HG03280 (cell line): ENCODE measurements around the gene NKX1-2.

ENCODE experiments used
- ATAC-seq: cut with Tn5 transposase; IDR thresholded peaks from one replicate; pipeline ENCODE4 v1.9.1; 2021; ENCODE audit warnings: mild to moderate bottlenecking, moderate library complexity; ENCODE audit not compliant: unreplicated experiment

Gene NKX1-2

DNA sequence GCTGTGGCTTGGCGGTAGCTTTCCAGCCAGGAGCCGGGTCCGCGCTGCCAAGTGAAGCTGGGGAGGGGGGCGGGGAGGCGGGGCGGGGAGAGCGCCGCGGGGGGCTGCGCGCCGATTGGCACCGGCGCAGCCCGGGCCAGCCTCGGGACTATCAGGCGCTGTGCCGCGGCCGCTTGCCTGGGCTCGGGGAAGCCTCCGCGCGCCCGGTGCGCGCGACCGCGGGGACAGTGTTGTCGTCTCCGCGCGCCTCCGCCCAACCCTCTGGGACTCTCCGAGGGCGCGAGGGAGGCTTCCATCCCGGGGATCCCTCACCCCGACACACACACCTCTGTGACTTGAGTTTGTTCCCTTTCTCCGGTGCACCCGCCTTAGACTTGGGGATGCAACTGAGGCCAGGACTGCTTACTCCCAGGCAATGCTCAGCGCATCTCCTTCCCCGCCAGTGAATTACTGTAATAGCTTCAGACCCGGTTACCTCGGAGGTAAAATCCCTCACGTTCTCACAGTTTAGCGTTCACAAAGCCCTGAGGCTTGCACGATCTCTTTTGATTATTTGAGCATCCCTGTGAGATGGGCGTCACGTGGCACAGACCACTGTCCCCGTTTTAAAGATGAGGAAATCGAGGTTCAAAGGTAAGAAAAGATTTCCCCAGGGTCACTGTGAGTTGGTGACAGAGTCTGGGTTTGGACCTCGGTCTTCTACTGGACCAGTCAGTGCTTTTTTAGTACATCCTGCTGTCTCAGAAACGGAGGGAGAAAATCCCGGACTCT lies at the start of gene NKX1-2:
NKX1-2 (minus strand) TSS at position 24 of the 771 bp plus-strand sequence. CDS start 92 bp downstream, outside the sequence.
- ATAC-seq = no peak

DNA sequence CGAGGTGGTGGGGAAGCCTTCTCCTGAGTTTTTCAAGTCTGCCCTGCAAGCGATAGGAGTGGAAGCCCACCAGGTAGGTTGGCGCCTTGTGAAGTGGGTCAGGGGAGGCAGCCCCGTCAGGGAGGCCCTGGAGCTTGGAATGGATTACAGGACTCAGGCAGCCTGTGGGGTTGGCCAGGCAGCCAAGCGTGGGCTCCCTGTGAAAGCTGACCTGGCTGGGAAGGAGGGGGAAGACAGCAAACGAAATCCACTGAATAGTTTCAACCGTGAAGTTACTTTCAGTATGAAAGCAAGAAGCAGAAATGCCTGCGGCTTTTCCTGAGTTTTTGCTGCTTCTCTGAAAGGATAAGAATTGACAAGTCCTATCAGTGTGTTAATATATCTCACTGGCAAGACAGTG lies 48.2 kb upstream of the NKX1-2 start:
- no peak for ATAC-seq

DNA sequence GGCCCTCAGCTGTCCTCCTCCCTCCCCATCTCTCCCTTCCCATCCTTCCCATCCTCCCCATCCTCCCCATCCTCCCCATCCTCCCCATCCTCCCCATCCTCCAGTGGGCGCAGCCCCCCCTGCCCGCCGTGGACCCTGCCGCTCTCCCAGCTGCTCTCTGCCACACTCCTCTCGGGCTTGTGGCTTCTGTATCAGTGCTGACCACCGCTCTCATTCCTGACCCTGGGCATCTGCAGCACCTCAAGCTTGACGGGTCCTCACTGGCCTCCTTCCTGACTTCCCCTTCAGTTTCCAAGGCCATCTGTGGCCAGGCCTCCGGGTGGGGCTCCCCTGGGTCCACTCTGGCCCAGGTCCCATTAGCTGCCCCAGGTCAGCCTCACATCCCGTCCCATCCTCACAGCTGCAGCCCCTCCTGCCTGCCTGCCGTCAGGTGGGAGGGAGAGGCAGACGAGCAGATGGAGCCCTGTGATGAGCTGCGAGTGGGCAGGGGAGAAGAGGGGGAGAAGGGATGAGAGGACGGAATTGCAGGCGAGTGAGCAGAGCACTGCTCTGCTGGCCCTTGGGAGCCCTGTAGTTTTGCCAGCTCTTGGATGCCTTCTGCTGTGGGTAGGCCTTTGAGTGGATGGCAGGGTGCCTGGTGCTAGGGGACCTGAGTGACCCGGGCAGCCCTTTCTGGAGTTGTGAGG lies 47.5 kb upstream of the NKX1-2 start:
- no peak for ATAC-seq

DNA sequence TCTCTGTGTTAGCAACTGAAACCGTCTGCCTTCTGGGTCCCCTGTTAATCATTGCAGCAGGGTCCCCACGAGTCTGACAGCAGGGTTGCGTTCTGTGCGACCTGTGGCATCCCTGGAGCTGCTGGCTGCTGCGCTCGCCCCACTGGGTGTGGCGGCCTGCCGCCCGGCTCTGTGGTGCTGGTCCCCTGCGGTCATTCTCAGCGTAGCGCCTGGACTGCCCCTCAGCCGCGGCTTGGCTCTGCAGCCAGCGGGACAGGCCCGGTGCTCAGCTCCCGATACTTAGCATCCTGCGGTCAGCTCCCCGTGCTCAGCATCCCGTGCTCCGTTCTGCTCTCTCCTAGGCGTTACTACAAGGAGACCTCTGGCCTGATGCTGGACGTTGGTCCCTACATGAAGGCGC lies 46.8 kb upstream of the NKX1-2 start:
- no peak for ATAC-seq

DNA sequence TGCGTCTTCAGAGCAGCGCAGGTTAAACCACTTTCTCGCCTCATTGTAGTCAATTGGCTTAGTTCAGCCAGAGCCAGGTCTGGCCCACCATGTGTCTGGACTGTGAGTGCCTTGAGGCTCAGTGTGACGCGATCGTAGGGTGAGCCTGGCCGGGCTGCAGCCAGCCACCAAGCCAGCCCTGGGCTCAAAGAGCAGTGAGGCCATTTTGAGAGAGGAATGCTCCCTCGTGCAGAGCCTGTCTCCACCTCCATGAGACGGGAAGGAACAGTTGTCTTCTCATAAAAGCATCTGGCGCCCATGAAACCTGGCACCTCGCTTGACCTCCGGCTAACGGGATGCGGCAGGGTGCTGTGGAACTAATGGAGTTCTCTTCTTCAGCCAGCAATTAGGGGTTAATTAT lies 46.3 kb upstream of the NKX1-2 start:
- no peak for ATAC-seq

DNA sequence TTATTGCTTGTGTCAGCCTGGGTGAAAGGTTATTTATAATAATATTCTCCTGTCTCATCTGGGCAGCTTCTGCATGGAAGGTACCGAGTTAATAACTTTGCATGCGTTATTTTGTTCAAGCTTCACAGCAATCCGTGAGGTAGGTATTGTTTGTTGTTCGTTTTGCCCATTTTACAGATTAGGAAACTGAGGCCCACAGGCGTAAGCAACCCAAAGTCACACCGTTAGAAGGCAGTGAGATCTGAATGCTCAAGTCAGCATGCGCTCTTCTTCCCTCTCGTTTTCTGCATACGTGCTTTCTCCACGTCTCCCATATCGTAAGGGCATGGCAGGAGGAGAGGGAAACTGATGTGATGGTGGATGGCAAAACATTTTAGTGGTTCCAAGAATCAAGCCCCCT lies 45.9 kb upstream of the NKX1-2 start:
- no peak for ATAC-seq

DNA sequence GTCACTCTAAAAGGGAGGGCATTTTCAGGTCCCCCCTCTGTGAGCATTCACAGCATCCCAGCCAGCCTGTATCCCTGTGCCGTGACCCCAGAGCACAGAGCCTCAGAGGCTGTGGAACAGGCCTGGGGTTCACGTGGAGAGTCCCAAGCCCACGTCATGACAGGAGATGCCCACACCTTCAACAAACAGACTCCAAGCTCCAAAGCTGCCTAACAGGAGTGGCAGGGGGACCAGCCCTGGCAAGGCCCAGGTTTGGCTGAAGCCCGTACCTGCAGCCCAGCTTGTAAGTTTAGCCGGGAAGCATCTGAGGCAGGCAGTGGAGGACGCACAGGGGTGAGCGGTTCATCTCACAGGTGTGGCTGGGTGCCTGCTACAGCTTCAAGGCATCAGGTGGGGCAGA lies 45.3 kb upstream of the NKX1-2 start:
- ATAC-seq = no peak

DNA sequence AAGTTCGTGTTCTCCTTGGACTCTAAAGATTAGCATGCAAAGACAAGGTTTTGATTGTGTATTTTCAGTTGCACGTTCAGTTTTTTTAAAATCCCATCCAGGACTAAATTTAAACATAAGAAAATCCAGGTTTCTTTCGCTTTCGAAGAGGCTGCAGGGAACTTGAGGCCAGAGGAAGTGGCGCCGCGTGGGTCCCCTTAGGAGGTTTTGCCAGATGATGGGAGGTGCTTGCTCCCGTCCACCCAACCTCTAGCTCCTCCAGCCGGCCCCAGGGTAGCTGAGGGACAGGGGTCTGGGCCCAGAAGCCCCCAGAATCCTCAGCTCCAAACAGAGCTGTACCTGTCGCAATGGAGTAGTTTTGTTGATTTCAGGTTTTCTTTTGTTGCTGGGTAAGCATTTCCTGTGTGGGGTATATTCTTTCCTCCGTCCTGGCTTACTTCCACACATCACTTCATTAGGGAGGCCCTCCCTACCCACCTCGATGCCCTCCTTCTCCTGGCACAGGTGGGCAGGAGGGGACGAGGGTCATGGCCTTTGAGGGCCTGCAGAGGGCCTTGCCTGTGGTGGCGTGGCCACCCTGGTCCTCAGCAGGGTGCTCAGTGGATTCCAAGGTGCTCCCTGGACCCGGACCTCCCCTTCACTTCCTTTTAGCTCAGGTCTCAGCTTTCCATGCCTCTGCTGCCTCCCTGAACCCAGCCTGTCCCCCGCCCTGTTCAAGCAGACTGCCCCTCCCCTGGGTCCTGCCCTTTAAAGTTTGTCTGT lies 44.4 kb upstream of the NKX1-2 start:
- ATAC-seq = no peak

DNA sequence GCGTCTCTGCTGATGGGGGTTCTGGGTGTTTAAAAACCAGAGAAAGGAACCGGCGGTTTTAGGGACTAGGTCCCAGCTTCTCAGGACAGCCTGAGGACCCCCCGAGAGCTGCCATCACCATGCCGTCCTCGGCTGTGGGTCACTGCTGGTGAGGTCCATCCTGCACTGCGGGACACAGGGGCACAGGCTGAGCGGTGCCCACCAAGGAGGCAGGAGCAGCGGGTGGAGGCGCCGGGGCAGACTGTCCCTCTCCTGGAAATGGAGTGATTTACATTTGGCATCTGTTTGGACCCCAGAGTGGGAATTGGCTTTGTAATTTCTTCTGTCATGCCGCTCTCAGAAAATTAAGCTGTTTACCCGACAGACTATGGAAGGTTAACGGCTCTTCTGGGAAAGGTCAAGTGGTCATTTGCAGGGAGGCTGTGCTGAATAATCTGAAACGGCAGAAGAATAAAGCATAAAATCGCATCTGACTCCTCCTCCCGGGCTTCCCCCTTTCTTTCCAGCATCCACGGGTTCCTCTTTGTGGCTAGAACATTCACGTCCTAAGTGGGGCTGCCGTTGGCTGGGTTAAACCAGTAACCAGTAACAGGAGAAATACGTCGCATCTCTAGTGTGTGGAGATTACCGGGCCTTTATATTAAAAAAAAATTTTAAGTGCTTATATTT lies 43.5 kb upstream of the NKX1-2 start:
- no peak for ATAC-seq

DNA sequence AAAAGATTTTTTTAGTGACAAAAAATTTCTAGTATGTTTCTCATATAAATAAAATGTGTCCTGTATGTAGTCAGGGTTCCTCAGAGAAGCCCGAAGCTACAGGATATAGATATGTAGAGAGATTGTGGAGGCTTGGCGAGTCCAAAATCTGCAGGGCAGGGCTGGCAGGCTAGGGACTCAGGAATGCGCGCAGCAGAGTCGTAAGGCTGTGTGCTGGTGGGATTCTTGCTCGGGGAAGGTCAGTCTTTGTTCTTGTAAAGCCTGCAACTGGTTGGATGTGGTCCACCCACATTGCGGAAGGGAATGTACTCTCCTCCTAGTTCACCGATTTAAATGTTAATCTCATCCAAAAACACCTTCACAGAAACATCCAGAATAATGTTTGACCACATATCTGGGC lies 42.4 kb upstream of the NKX1-2 start:
- no peak for ATAC-seq

DNA sequence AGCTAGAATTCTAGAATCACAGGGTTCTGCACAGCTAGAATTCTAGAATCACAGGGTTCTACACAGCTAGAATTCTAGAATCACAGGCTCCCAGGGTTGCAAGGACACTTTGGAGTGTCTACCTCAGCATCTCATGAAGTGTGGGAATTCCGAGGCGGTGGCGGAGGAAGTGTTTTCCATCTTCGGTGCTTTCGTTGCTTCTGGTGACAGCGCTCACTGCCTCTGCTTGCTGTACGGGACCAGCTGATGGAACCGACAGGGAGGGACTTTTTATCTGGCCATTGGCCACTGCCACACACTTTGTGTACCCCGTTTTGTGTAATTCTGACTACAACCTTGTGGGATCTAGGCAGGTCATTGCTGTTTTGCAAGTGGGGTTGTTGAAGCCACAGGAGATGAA lies 41.3 kb upstream of the NKX1-2 start:
- ATAC-seq = no peak

DNA sequence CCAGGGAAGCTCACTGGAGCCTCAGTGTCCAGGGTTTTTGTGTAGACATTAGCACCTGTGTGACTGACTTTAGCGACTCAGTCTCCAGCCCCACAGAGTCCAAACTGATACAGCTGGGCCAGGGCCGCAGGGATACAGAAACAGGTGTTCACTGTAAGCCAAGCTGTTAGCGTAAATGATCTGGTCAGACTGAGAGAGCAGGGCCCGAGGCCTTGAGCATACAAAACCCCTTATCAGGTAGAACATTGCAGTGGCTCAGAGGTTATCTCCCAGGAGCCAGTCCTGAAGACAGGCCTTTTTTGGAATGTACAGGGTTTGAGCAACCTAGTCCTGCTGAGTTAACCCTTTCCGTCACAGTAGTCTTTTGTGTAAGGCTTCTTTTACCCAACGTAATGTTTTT lies 36.8 kb upstream of the NKX1-2 start:
- no peak for ATAC-seq

DNA sequence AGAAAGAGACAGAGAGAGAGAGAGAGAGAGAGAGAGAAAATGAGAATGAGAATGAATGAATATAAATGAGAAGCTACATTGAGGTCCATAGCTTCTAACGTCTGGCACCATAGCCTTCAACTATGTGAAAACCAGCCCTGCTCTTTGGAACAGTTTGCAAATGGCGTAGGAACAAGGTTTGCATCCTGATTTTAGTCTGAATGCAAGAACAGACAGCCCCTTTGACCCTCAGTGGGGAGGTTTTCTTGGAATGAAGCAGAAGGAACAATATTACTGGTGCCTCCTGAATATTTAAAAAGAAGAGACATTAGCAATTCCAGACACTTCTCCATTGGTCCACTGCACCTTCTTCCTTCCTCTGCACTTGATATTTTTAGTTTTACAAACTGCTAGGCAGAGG lies 34.8 kb upstream of the NKX1-2 start:
- ATAC-seq = no peak

DNA sequence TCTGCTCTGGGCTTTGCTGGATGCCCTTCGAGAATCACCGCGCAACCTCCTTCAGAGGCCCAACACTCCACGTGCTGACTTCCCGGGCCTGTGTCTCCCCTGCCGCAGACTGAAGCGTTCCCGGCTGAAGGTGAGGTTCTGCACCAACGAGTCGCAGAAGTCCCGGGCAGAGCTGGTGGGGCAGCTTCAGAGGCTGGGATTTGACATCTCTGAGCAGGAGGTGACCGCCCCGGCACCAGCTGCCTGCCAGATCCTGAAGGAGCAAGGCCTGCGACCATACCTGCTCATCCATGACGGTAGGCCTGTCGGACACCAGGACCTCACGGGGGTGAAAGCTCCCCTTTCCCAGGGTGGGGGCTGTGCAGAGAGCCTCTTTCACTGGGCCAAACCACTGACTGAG lies 34.2 kb upstream of the NKX1-2 start:
- ATAC-seq = no peak

DNA sequence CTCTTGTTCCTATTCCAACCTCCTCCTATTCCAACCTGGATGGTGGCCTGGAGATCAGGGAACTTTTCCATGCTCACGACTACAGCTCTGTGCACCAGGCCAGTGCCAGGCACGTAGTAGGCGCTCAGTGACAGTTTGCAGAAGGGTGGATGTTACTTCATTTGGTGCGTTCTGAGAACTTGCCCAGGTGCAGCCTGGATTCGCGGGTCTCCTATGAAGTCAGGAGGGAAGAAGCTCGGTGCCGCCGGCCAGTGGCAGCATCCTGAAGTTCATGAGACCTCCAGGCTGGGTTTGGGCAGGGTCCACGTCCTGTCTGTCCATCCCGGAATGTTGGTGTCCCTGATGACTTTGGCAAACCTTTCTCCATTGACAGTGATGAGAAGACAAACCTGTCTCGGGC lies 33.0 kb upstream of the NKX1-2 start:
- ATAC-seq = no peak

DNA sequence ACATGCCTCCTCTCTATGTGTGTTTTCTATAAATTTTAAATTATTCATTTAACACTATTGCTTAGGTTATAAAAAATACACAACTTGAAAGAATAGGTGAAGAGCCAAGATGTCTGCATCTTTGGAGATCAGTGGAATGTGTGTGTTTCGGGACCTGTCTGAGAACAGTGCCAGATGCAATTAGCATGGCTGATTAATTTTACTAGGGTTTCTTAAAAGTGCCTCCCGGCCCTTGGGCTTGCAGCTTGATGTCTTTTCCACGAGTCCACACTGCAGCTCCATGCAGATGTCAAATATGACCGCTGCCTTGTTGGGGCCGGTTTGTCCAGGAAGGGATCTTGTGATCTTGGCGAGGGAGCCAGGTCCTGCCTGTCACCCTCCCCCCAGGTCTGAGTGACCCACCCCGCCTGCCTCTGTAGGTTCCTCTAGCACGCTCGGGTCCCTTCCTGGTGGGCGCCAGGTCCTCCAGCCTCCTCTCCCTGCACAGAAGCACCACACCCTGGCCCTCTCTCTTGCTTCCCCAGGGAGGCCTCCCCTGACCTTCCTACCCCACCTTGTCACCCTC lies 32.5 kb upstream of the NKX1-2 start:
- ATAC-seq = no peak

DNA sequence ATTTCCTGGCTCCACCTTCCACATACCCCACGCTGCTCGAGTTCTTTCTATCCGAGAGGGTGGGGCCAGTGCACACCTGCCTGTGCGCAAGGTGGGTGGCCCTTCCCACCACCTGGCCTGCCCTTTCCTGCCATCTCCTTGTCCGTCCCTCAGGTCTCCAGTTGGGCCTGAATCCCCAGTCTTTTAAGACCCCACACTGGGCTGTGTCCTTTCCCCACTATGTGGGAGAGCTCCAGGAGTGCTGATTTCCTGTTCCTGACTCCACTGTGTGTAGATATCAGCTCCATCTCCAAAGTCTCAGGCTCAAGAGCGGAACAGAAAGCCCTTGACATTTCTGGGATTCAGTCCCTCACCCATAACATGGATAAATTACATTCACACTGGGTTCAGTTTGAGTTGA lies 31.9 kb upstream of the NKX1-2 start:
- no peak for ATAC-seq

DNA sequence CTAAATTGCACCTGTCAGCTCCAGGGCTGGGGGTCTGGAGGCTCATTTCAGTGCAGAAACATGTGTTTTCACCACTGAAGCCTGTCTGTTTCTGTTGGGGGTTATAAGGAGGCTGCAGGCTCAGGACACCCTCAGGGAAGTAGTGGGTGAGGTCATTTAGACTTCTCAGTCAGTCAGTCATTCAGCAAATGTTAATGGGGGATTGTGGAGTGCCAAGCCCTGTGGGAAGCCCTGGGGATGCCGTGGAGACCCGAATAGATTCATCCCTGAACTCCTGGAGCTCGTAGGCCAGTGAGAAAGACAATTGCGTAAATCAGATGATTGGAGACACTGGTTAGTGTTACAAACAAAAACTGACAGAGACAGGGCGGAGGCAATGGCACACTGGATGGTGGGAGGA lies 31.0 kb upstream of the NKX1-2 start:
- ATAC-seq = no peak

DNA sequence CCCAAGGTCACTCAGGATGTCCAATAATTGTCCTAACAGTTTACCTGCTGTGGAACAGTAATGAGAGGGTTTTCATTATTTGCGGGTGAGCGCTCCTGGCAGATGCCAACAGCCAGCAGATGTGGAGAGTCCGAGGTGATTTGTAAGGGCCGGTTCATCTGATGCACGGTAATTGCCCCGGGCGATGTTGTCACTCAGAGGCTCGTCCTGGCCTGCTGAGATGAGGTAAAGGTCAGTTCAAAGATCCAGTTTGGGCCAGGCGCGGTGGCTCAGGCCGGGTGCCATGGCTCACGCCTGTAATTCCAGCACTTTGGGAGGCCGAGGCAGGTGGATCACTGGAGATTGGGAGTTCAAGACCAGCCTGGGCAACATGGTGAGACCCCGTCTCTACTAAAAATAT lies 28.7 kb upstream of the NKX1-2 start:
- ATAC-seq = no peak

DNA sequence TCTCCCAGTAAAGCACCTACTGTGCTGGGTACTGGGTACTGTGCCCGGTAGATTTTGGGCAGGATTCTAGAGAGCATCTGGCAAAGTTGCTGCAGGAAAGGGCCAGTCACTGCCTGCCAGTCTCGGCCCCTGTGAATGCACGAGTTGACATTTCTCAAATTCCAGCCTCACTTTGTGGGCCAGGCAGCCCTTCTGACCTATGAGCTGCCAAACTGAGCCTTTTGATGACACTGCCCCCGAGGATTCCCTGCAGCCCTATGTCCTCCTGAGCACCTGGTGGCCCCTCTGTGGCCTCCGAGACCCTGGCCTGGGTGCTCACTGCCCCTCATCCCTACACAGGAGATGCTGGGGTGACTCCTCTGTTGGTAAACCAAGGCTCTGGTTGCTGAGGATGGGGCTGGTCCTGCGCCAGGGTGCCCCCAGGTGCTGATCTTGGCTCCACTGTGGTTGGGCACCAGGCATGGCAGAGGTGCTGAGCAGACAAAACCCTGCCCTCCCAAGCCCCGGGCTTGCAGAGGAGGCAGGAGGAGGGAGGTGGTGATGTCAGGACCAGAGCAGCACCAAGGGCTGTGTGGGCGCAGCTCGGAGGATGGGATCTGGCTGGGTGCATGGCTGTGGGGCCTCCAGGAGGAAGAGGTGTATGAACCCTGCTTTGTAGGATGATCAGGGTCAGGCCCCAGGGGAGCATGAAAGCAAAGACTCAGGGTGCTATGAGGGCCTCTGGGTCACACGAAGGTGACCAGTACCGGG lies 28.0 kb upstream of the NKX1-2 start:
- ATAC-seq = no peak
